ENCODE data around the gene NSF.

GRCh38 chr17:46744441-46744840, 154.0 kb downstream of the NSF start:
- TF ChIP-seq CTCF (IDR thresholded peaks at IDR 0.05; ENCODE audit: low read depth, low read length) (no peak), EZH2phosphoT487 (IDR thresholded peaks at IDR 0.05; ENCODE audit: low read depth) (no peak)

Data from OCI-LY3 (cell line).